ENCODE measurements around the gene KCNG1.
"Not testable (repeated sequence)": the region's sequence is repeated elsewhere in the genome, so short reads cannot be mapped to it uniquely, and the experiment has no call there.

The KCNG1 gene, protein sequence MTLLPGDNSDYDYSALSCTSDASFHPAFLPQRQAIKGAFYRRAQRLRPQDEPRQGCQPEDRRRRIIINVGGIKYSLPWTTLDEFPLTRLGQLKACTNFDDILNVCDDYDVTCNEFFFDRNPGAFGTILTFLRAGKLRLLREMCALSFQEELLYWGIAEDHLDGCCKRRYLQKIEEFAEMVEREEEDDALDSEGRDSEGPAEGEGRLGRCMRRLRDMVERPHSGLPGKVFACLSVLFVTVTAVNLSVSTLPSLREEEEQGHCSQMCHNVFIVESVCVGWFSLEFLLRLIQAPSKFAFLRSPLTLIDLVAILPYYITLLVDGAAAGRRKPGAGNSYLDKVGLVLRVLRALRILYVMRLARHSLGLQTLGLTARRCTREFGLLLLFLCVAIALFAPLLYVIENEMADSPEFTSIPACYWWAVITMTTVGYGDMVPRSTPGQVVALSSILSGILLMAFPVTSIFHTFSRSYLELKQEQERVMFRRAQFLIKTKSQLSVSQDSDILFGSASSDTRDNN

DNA sequence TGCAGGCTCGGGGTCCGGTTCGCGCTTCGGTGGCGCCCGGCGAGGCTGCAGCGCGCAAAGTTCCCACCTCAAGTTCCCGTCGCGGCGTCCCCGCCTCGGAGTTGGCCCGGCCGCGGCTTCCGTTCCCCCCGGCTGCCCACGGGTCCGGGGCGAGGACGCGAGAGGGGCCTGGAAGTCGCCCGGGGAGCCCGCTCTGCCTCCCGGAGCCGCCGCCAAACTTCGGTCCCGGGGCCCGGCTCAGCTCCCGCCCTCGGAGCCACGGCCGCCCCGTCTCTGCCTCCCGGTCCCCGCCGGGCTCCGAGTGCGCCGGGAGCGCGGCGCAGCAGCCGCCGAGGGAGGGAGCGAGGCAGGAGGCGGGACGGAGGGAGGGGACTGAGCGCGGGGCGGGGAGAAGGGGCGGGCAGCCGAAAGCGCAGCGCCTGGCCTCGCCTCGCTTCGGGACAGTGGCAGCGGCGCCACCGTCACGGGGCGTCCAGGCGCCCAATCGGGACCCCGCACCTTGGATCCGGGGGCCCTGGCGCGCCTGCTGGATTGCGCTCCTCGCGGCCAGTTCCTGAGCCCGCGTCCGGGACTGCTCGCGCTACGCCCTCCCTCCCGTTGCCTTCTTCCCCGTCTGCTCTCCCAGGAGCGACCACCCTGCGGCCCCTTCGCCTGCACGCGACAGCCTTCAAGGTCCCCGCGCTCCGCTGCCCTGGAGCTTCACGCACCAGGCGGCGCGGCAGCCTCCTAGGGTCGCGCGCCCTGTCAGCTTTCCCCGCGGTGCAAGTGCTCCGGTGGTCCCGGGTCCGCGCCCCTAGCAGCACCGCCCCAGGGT, at the start of gene KCNG1:
KCNG1 (minus strand) TSS at position 305 of the 814 bp plus-strand sequence. CDS start 12,769 bp downstream, outside the sequence.
- peak; percentile 65 for DNase-seq (ENCODE audit: low read depth in 2 of 2)

DNA sequence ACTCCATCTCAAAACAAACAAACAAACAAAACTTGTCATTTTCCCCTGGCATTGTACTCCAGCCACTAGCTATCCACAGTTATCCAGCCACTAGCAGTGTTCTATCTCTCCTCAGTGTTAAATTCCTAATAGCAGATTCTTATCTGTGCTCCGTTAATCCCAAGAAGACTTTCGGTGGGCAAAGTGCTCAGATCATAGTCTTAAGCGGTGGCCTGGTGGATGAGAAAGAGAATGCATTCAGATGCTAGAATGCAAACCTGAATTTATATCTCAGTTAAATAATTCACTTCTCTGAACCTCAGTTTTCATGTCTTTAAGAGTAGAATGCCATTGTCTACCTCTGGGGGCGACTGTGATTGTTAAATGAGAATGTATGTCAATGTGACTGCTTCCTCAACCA, 47.7 kb upstream of the KCNG1 start:
- no peak for DNase-seq (ENCODE audit: low read depth in 2 of 2)

DNA sequence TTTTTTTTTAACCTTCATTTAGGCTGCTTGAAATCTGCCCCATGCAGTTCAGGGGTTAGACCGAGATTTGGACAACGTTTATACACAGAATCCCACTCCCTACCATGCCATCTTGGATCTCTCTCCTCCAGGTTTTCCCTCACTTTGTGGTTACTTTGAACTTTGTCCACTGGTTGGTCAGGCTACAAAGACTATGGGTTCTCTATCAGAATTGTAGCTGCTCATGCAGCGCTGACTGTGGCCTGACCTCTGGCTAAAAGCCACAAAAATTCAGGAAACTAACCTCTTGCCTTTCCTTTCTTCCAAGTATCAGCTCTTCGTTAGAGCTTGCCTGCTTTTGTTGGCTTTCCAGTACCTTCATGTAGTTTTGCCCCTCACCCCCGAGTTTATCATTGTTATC, 44.9 kb upstream of the KCNG1 start:
- DNase-seq (ENCODE audit: low read depth in 2 of 2) = no peak

DNA sequence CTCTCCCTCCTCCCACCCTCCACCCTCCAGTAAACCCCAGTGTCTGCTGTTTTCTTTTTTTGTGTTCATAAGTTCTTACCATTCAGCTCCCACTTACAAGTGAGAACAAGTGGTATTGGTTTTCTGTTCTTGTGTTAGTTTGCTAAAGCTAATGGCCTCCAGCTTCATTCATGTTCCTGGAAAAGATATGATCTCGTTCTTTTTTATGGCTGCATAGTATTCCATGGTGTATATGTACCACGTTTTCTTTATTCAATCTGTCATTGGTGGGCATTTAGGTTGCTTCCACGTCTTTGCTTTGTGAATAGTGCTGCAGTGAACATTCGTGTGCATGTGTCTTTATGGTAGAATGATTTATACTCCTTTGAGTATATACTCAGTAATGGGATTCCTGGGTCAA, 42.7 kb upstream of the KCNG1 start:
- DNase-seq (ENCODE audit: low read depth in 2 of 2) = no peak

DNA sequence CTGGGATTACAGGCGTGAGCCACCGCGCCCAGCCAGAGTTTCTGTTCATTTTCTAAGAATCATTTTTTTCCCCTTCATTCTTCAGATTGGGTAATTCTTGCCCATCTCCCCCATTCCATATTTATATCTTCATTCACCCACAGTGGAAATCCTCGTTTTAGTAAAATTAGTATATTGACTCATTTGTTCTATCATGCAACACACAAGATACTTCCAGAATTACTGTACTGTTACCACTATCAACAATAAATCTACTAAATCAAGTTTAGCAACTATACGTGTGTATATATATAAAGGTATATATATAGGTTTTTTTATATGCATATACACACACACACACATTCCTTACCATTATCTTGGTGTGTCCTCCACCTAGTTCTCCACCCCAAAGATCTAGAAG, 41.2 kb upstream of the KCNG1 start:
- no peak for DNase-seq (ENCODE audit: low read depth in 2 of 2)

DNA sequence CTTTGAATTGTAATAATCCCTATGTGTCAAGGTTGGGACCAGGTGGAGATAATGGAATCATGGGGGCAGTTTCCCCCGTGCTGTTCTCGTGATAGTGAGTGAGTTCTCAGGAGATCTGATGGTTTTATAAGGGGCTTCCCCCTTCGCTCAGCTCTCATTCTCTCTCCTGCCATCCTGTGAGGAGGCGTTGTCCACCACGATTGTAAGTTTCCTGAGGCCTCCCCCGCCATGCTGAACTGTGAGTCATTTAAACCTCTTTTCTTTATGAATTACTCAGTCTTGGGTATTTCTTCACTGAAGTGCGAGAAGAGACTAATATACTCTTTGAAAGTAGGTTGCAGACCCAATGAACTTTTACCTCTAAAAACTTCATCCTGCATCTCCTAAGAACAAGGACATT, 39.2 kb upstream of the KCNG1 start:
- peak; percentile 44 to 60 for DNase-seq (ENCODE audit: low read depth in 2 of 2)

DNA sequence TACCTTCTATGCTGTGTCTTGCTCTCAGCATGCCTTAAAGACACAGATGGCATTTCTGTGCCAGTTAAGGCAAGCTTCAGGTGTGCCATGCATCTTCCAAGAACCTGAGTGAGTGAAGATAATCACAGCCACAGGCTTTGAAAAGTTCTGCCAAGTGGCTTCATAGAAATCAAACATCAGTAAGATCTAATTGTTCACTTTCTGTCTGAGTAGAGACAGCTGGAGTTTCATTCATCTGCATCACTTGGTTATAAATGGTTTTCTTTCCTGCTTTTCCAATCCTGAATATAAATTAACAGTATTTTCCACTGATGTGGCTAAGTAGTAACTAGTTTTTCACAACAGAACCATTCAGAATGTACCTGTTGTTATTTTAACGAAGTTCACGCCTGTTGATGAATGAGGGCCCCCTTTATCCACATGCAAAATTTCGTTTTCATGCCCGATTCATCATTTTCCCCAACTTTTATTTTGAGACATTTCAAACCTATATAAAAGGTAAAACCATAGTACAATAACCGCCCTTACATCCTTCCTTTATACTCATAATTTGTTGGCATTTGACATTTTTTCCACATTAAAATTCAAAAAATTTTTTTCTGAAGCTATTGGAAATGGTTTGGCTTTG, 38.6 kb upstream of the KCNG1 start:
- no peak for DNase-seq (ENCODE audit: low read depth in 2 of 2)

DNA sequence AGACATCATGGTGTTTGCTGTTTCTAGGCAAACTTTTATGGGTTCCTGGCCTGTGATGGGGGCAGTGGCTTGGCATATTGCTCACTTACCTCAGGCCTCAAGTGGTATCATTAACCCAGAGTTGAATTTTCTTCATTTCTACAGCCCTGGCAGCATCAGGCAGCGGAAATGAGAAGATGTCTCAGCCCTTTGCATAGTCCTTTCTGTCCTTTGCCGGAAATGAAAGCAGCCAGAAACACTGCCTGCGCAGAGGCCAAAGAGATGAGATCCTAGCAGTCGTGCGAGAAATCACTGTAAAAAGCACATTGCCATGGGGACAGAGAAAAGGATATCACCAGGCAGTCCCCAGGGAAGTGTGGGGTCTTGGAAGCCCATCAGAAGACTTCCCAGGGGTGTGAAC, 37.4 kb upstream of the KCNG1 start:
- no peak for DNase-seq (ENCODE audit: low read depth in 2 of 2)

DNA sequence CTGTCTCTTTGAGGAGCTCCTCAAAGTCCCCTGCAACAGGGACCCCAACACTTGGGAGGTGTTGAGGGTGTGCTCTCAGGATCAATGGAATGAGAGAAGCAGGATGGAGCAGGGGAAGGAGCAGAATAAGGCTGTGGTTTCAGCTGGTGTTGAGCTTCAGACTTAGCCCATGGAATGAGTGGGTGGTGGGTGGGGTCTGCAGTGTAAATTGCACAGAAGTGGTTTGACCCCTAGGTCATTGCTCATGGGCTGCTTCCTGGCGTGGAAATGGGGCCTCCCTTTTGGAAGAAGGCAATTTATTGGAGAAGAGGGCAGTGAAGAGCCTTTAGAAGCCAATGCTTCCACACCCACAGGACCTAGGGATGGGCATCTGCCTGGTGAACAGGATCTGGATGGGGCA, 37.0 kb upstream of the KCNG1 start:
- no peak for DNase-seq (ENCODE audit: low read depth in 2 of 2)

DNA sequence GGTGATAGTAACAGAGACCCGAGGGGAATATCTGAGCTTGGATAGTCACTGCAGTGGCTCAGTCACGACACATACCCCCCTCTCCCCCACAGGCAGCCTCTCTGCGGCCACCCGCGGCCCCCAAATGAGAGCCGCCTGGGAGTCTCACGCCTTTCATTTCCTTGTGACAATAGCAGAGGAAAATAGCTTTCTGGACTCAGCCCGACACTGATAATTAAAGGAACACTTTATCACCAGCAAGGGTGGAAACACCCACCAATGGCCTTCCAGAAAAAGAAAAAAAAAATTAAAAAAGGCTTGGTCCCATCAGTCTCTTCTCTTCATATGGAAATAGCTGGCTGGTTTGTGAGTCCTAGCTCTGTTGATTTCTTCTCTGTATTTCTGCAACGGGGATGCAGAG, 35.1 kb upstream of the KCNG1 start:
- no peak for DNase-seq (ENCODE audit: low read depth in 2 of 2)

DNA sequence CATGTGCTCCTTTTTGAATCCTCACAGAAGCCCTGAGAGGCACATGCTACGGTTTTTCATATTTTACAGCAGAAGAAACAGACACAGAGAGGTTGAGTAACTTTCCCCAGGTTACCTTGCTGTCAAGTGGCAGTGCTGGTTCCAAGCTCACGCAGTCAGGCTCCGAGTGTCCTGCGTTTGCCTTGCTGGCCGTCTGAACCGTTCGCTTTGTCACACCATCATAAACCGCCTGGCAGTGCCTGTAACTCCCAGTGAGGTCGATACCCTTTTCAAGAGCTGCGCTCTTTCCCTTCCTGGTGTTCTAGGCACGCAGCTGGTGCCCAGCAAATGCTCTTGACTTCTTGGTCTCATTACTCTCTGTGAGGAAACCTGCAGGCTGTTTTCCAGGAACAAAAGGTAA, 31.3 kb upstream of the KCNG1 start:
- DNase-seq (ENCODE audit: low read depth in 2 of 2) = no peak

DNA sequence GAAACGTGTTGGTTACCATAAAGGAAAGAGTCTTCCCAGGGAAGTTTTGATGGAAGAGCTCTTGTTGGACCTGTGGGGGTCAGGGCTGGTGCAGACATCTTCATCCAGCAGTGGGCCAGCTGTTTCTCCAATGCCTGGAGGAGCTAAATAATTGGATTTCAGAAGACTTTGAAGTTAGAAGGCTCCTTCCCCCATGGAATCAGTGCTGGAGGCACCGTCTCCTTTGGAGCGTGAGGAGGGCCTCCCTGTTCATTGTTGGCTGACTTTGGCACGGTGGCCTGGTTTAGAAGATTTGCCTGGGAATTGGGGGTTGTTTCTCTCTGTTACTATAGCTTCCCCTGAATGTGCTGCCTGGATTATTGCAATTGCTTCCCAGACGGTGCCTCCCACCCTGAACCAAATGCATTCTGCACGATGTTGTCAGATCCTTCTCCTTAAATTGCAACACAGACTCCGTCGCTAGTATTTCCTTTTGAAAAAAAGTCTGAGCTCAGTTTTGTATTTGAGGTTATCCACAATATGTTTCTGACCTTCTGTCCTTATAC, 27.7 kb upstream of the KCNG1 start:
- DNase-seq (ENCODE audit: low read depth in 2 of 2) = no peak

DNA sequence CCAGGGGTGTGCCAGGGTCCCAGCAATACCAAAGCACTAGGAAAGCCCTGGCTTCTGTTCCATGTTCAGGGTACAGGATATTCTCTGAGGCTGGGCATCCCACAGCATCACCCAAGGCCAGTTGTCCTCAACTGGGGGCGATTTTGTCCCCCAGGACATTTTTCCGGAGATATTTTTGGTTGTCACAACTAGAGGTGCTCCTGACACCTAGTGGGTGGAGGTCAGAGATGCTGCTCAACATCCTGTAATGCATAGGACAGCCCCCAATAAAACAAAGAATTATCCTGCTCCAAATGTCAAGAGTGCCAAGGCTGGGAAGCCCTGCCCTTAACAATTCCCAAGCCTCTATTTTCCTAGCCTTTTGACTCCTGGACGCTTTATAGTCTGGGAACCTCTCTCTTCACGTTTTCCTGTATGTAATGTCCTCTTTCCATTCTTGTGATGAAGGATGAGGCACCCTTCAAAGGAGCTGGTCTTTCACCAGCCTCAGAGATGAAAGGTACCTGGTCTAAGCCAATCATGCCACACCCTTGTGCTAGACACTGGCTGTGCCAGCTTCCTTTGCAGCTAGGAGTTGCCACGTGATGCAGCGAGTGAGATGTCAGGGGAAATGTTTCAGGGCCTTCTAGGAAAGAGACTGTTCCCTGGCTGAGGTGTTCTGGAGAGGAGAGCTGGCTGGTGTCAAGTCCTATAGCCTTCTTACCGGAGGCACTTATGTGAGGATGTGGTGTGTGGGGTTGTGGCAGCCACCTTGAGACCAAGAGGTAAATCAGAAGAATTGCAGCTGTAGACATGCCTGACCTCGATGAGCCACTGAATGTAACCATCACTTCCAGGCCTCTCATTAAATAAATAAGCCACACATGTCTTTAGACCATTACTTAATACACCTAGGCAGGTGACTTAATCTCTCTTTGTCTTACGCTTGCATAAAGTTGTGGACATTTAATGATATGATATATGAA, 23.4 kb upstream of the KCNG1 start:
- DNase-seq (ENCODE audit: low read depth in 2 of 2) = no peak

DNA sequence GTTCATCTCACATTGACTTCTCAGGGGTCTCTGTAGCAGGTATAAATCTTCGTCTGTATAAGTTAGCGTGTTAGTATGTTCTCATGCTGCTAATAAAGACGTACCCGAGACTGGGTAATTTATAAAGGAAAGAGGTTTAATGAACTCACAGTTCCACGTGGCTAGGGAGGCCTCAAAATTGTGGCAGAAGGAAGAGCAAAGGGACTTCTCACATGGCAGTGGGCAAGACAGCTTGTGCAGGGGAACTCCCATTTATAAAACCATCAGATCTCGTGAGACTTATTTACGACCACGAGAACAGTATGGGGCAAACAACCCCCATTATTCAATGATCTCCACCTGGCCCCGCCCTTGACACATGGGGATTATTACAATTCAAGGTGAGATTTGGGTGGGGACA, 22.6 kb upstream of the KCNG1 start:
- not testable (repeated sequence) for DNase-seq (ENCODE audit: low read depth in 2 of 2)

DNA sequence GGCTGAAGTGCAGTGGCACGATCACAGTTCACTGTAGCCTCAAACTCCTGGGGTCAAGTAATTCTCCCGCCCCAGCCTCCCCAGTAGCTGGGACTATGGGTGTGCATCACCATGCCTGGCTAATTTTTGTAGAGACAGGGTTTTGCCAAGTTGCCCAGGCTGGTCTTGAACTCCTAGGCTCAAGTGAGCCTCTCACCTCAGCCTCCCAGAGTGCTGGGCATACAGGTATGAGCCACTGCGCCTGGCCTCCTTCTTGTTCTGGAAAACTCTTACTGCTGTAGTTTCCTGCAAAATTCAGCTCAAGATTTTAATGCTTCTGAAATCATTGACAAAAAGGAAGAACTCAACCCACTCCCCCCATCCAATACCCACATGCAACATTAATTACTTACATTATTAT, 21.9 kb upstream of the KCNG1 start:
- DNase-seq (ENCODE audit: low read depth in 2 of 2) = no peak

DNA sequence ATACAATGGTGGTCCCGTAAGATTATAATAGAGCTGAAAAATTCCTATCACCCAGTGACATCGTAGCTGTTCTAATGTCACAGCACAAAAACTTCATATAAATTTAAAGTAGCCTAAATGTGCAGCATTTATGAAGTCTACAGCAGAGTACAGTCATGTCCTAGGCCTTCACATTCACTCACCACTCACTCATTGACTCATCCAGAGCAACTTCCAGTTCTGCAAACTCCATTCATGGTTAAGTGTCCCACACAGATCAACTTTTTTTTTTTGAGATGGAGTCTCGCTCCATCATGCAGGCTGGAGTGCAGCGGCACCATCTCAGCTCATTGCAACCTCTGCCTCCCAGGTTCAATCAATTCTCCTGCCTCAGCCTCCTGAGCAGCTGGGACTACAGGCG, 20.9 kb upstream of the KCNG1 start:
- no peak for DNase-seq (ENCODE audit: low read depth in 2 of 2)

DNA sequence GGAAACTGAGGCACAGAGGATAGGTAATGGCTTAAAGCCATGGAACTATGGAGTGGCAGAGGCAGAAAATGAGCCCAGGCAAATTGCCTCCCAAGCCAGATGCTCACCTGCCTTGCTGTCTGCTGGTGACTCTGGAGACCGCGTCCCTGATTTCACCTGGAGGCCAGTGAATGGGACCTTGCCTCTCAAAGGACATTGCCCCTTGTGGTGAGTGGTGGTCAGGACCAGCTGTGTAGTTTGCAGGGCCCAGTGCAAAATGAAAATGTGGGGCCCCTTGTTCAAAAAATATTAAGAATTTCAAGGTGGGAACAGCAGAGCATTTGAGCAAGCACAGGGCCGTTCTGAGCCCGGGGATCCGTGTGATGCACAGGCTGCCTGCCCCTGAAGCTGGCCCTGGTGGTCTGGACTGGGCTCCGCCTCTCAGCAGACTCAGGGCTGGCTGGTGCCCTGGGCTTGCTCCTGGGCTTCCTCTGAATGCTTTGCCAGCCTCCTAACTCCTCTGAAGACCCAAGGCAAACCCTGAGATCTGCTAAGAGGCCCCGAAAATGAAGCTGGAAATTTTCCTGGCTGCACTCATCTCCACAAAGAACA, 19.8 kb upstream of the KCNG1 start:
- no peak for DNase-seq (ENCODE audit: low read depth in 2 of 2)

DNA sequence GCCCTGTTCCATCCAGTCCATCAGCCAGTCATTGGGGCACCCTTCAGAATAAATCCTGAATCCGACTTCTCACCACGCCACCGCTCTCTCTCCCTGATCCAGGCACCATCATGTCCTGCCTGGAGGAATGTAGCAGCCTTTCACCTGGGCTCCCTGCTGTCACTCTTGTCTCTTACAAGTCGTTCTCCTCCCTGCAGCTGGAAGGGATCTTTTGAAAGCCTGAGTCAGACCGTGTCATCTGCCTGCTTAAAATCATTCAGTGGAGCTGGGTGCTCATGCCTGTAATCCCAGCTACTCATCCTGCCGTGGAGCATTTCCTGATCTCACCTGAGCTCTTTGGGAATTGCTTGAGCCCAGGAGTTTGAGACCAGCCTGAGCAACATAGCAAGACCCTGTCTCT, 19.2 kb upstream of the KCNG1 start:
- no peak for DNase-seq (ENCODE audit: low read depth in 2 of 2)

DNA sequence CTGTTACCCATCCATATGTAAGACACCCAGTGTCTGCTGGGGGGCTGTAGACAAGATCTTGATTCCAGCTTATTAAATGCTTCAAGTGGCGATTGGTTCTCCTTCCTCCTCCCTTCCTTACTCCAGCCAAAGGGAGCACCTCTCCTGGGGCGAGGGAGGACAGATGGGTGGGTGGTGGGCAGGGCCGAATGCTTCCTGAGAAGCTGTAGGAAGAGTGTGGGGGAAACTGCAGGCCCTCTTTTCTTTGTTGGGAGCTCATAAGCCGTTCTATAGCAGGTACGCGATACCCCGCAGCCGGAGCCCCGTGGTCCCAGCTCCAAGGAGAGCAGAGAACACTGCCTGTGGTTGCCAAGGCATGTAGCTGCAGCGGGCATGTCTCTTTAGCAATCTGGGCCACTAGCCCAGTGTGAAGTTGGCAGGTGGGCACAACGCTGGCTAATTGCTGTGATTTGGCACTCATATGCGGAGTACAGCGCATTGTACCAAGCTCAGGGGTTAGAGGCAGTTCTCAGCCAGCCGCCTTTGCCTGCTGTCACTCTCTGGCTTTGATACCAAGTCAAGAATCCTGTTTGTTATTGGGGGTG, 14.7 kb upstream of the KCNG1 start:
- DNase-seq (ENCODE audit: low read depth in 2 of 2) = no peak

DNA sequence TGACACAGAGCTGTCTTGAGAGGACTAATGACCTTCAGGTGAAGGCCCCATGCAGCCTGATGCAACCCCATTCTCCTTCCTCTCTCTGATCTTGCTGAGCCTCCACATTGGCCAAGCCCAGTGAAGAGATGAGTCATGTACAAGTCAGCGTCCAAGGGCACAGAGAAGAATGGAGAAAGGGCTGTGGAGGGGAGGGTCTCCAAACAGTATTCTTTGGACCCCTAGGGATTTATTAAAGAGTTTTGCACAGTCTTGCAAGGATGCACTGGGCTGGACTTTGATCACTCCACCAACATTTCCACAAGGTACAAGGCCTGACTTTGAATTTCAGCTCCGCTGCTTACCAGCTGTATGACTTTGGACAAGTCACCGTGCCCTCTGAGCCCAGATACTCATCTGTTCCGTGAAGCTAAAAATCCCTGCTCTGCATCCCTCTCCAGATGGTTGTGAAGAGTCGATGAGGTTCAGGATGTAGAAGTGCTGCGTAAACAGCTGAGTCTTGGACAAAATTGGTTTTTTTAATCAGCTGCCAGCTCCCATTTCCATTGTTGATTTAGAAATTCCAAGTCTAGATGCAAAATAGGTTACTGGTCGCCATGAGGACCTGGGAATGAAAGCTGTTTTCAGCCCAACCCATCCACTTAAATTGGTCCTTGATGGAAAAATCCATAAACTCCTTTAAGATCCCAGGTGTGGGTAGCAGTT, 14.1 kb upstream of the KCNG1 start:
- DNase-seq (ENCODE audit: low read depth in 2 of 2) = no peak

Data from stimulated activated CD4-positive, alpha-beta T cell treated with anti-CD3 and anti-CD28 coated beads, Interleukin-4, amount 100 ng/mL, for 48 hours (primary cell).